Measurements from ENCODE around the gene BRAT1. TPM values are rescaled to one million over a fixed set of nuclear protein-coding genes. Genes with fewer than 3 reads are reported as not detected.

The BRAT1 gene
- total and polyA plus RNA-seq, 2 experiments from 2014 or later = 32.5 to 76.8 TPM

GRCh38 chr7:2520131-2520760 lies 35.1 kb downstream of the BRAT1 start (continued):
- no peak for TF ChIP-seq REST (IDR thresholded peaks at IDR 0.05; ENCODE audit: unreplicated experiment)
- no peak for TF ChIP-seq ZNF331 (CRISPR knock-in tag; IDR thresholded peaks at IDR 0.05; ENCODE audit: low read depth)
- no peak for TF ChIP-seq ZNF114 (CRISPR knock-in tag; IDR thresholded peaks at IDR 0.05)
- TF ChIP-seq CREB1 (CRISPR knock-in tag; IDR thresholded peaks at IDR 0.05; ENCODE audit: low read depth) = no peak
- TF ChIP-seq ETS1 (IDR thresholded peaks at IDR 0.05) = no peak
- TF ChIP-seq EZH2phosphoT487 (IDR thresholded peaks at IDR 0.05; ENCODE audit: unreplicated experiment) = no peak

GRCh38 chr7:2519119-2519930 lies 36.0 kb downstream of the BRAT1 start, which contains the start of gene LFNG:
Gene LFNG (plus strand): TSS chr7:2519774. CDS start chr7:2519862, 88 bp downstream.
- Histone ChIP-seq H3K27ac (ENCODE audit: low read depth) (no peak within 1 kb of the TSS), H2AFZ (peak within 1 kb of the TSS; percentile 66; the same call in 1 of the 2 replicates), H4K20me1 (replicated peaks; ENCODE audit: insufficient read depth) (no peaks in the 10 kb centered on the region; the same call in 1 of the 2 replicates), H3K4me1 (ENCODE audit: insufficient read depth) (peaks cover 53% of the 10 kb centered on the region), H3K9me2 (ENCODE audit: insufficient read depth) (peaks cover 7% of the 10 kb centered on the region; the same call in 1 of the 2 replicates), H3K4me2 (peak within 1 kb of the TSS; percentile 92), H3K79me2 (replicated peaks; ENCODE audit: insufficient read depth) (peaks cover 13% of the 10 kb centered on the region), H3F3A (replicated peaks; ENCODE audit: low read depth) (peaks cover 6% of the 10 kb centered on the region; the same call in 1 of the 2 replicates), H3K36me3 (ENCODE audit: insufficient read depth) (no peaks in the 10 kb centered on the region), H3K27me3 (ENCODE audit: insufficient read depth) (peaks cover 28% of the 10 kb centered on the region), H3K4me3 (peak within 1 kb of the TSS; percentile 68)
- Mint-ChIP-seq H3K4me3 (peak within 1 kb of the TSS; percentile 84), H3K36me3 (ENCODE audit: low read depth) (peaks cover 4% of the 10 kb centered on the region; the same call in 1 of the 3 replicates), H3K27me3 (ENCODE audit: insufficient read depth, low read depth, poor library complexity) (peaks cover 42% of the 10 kb centered on the region), H3K27ac (no peak within 1 kb of the TSS), H3K4me1 (peaks cover 48% of the 10 kb centered on the region), H3K9me3 (no peaks in the 10 kb centered on the region)
- peak; percentile 91 for DNase-seq (ENCODE audit: low spot score)
- ATAC-seq = peak; percentile 14
- no peak for TF ChIP-seq ZNF462 (CRISPR knock-in tag; IDR thresholded peaks at IDR 0.05)
- no peak for TF ChIP-seq JUNB (IDR thresholded peaks at IDR 0.05; ENCODE audit: unreplicated experiment)
- peak; percentile 22 for TF ChIP-seq REST (IDR thresholded peaks at IDR 0.05; ENCODE audit: unreplicated experiment)
